ENCODE results near the gene SENP2. TPM values are rescaled to one million over a fixed set of nuclear protein-coding genes. Genes with fewer than 3 reads are reported as not detected.
"Not testable (repeated sequence)": the region's sequence is repeated elsewhere in the genome, so short reads cannot be mapped to it uniquely, and the experiment has no call there.

SENP2 gene
- total and polyA plus RNA-seq, 12 donors = 7.6 to 46.3 (median 27.2) TPM

DNA sequence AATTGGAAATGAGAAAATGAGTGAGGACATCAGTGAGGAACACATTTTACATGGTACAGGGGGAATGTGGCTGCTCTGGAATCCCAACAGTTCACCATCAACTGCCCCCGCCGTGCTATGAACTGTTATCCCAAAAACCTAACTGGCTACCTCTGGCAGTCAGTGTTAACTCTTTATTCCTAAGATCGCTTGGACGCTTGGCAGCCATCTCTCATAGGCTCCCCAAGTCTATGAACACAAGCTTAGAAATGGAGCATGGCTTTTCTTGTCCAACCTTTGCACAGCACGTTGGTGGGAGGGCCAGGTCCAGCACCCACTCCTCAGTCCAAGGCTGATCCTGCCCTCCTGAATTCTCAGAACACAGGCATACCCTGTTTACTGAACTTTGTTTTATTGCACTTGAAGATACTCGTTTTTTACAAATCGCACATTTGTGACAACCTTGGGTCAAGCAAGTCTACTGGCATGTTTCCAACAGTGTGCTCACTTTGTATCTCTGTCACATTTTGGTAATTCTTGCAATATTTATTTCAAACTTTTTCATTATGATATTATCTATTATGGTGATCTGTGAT lies 53.6 kb downstream of the SENP2 start:
- H3K27me3 ChIP-seq = no peaks in the 10 kb centered on the region
- TF ChIP-seq POLR2A (IDR thresholded peaks at IDR 0.05) = no peak
- TF ChIP-seq, protein P1, sequence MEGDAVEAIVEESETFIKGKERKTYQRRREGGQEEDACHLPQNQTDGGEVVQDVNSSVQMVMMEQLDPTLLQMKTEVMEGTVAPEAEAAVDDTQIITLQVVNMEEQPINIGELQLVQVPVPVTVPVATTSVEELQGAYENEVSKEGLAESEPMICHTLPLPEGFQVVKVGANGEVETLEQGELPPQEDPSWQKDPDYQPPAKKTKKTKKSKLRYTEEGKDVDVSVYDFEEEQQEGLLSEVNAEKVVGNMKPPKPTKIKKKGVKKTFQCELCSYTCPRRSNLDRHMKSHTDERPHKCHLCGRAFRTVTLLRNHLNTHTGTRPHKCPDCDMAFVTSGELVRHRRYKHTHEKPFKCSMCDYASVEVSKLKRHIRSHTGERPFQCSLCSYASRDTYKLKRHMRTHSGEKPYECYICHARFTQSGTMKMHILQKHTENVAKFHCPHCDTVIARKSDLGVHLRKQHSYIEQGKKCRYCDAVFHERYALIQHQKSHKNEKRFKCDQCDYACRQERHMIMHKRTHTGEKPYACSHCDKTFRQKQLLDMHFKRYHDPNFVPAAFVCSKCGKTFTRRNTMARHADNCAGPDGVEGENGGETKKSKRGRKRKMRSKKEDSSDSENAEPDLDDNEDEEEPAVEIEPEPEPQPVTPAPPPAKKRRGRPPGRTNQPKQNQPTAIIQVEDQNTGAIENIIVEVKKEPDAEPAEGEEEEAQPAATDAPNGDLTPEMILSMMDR (IDR thresholded peaks at IDR 0.05) = no peak
- peak overlapping the region in 1 of 5 donors; percentile 53 for H3K27ac ChIP-seq
- intact Hi-C loops (cut with DNase I) = no loop called here
- DNase-seq = peak in 2 of 7 donors; percentile 12 to 45
- peaks cover 0 to 6% of the 10 kb centered on the region in 2 donors for H3K4me1 ChIP-seq (replicated peaks in 1 of 2)
- peaks cover 0 to under 1% of the 10 kb centered on the region in 2 donors for H3K36me3 ChIP-seq (replicated peaks in 1 of 2)
- H3K4me3 ChIP-seq = no peak overlapping the region
- WGBS, 4 donors = 67 to 74% (median 71%) methylated on average over 7 of the region's 7 CpGs
- no peaks in the 10 kb centered on the region for H3K9me3 ChIP-seq (replicated peaks in 1 of 3)

DNA sequence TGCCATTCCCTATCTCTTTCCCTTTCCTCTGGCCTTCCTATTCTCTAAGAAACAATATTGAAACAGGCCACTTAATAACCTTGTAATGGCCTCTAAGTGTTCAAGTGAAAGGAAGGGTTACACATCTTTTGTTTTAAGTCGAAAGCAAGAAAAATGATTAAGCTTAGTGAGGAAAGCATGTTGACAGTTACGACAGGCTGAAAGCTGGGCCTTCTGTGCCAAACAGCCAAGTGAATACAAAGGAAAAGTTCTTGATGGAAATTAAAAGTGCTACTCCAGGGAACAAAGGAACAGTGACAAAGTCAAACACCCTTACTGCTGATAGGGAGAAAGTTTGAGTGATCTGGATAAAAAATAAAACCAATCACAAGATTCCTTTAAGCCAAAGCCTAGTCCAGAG lies 54.2 kb downstream of the SENP2 start:
- no peak for TF ChIP-seq POLR2A (IDR thresholded peaks at IDR 0.05)
- TF ChIP-seq, protein P1 (IDR thresholded peaks at IDR 0.05) = no peak
- peaks cover 0 to 6% of the 10 kb centered on the region in 2 donors for H3K4me1 ChIP-seq (replicated peaks in 1 of 2)
- WGBS, 4 donors = 36 to 46% (median 39%) methylated on average over 2 of the region's 2 CpGs
- H3K36me3 ChIP-seq (replicated peaks in 1 of 2) = peaks cover 0 to 5% of the 10 kb centered on the region in 2 donors
- DNase-seq = peak in 2 of 7 donors; percentile 13 to 39
- no peaks in the 10 kb centered on the region for H3K27me3 ChIP-seq
- no peak overlapping the region for H3K4me3 ChIP-seq
- peak overlapping the region in 1 of 5 donors; percentile 53 for H3K27ac ChIP-seq
- intact Hi-C loops (cut with DNase I) = no loop called here
- H3K9me3 ChIP-seq (replicated peaks in 1 of 3) = no peaks in the 10 kb centered on the region

DNA sequence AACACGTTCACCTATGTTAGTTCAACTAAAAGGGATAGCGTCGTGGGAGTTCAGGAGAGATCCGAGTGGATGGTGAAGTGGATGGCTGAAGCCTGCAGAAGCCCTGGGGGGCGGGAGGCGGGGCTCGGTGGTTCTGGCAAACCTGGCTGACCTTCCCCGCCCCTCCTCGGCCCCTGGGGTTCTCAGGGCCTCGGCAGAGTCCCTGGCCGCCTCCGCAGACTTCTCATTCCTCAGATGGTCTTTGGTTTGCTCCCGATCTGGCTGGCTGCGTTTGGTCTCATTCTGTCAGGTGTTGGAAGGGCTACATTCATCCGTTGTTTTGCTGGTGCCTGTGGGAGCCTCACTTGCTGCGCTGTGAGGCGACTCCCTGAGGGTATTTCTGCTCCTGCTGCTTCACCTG lies 59.1 kb downstream of the SENP2 start:
- H3K27ac ChIP-seq; H3K9me3 ChIP-seq (replicated peaks in 1 of 3); H3K4me3 ChIP-seq; H3K27me3 ChIP-seq; H3K36me3 ChIP-seq (replicated peaks in 1 of 2); intact Hi-C loops (cut with DNase I): not testable (repeated sequence)
- H3K4me1 ChIP-seq (replicated peaks in 1 of 2) = peaks cover 12% of the 10 kb centered on the region in 2 donors
- DNase-seq = peak in 1 of 7 donors; percentile 37
- WGBS, 4 donors = 80 to 85% (median 81%) methylated on average over 11 to 17 of the region's 17 CpGs

DNA sequence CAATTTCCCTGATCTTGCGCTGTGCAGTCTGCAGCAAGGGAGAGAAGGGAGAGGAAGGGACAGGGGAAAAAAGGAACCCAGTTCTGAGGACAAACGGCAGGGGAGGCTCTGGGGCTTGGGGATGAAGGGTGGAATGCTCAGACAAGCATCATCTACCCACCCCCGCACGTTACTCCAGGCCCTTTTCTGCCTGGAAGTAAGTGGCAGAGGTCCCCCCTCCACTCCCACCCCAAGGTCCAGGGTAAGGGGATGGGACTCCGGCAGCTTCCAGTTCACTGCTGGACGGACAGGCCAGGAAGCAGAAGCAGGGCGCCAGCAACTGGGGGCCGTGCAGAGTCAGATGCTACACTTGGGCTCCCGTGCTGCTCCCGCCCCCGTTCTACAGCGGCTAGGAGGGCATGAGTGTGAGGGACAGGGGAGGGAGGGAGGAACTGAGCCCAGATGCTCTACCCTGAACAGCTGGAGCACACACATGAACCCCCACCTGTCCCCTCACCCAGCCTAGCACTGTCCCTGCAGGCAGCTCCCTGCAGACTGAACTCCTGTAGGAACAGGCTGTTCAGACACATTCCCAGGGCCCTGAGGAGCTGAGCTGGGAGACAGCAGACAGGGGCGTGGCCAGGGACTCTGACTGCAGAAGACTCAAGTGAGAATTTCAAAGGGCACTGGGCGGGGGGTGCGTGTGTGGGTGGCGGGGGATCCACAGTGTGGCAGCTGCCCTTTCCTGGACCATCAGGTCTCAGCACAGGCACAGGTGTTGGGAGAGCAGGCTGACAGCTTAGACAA lies 59.7 kb downstream of the SENP2 start:
- TF ChIP-seq, protein P1 (IDR thresholded peaks at IDR 0.05) = no peak
- no peak for TF ChIP-seq POLR2A (IDR thresholded peaks at IDR 0.05)

More for the DNA sequence above, 59.7 kb downstream of the SENP2 start:
- no peaks in the 10 kb centered on the region for H3K27me3 ChIP-seq
- no peak overlapping the region for H3K4me3 ChIP-seq
- DNase-seq = peak in 2 of 7 donors; percentile 14 to 57
- peaks cover 0 to 5% of the 10 kb centered on the region in 2 donors for H3K36me3 ChIP-seq (replicated peaks in 1 of 2)
- peaks cover 12 to 15% of the 10 kb centered on the region in 2 donors for H3K4me1 ChIP-seq (replicated peaks in 1 of 2)
- intact Hi-C loops (cut with DNase I) = no loop called here
- H3K27ac ChIP-seq = no peak overlapping the region
- WGBS, 4 donors = 81 to 84% (median 83%) methylated on average over 13 to 16 of the region's 16 CpGs
- H3K9me3 ChIP-seq (replicated peaks in 1 of 3) = no peaks in the 10 kb centered on the region
